ENCODE data around the gene CMYA5. TPM values are rescaled to one million over a fixed set of nuclear protein-coding genes. Genes with fewer than 3 reads are reported as not detected.

CMYA5 gene
- total and polyA plus RNA-seq, 11 donors, result 279 to 2,421 (median 983) TPM

- 59 to 77% (median 62%) methylated on average over 6 of the region's 6 CpGs for WGBS, 4 donors
- Histone ChIP-seq H3K4me3 (no peak overlapping the region), H3K4me1 (peaks cover 0 to 37% (median 18%) of the 10 kb centered on the region in 12 donors), H3K36me3 (no peaks in the 10 kb centered on the region), H3K9me3 (no peaks in the 10 kb centered on the region), H3K27me3 (no peaks in the 10 kb centered on the region), H3K27ac (peak overlapping the region in 4 of 12 donors; percentile 0 to 45 (median 10))
- intact Hi-C loops (cut with DNase I), result no loop called here
- peak in 1 of 5 donors; percentile 34 for DNase-seq
- TF ChIP-seq CTCF (IDR thresholded peaks at IDR 0.05), result no peak
- TF ChIP-seq POLR2A (IDR thresholded peaks at IDR 0.05), result no peak
- ATAC-seq, result peak in 1 of 4 donors; percentile 13
These were observed 148.3 kb downstream of the CMYA5 start for GRCh38 chr5:79837761-79838551.

DNA sequence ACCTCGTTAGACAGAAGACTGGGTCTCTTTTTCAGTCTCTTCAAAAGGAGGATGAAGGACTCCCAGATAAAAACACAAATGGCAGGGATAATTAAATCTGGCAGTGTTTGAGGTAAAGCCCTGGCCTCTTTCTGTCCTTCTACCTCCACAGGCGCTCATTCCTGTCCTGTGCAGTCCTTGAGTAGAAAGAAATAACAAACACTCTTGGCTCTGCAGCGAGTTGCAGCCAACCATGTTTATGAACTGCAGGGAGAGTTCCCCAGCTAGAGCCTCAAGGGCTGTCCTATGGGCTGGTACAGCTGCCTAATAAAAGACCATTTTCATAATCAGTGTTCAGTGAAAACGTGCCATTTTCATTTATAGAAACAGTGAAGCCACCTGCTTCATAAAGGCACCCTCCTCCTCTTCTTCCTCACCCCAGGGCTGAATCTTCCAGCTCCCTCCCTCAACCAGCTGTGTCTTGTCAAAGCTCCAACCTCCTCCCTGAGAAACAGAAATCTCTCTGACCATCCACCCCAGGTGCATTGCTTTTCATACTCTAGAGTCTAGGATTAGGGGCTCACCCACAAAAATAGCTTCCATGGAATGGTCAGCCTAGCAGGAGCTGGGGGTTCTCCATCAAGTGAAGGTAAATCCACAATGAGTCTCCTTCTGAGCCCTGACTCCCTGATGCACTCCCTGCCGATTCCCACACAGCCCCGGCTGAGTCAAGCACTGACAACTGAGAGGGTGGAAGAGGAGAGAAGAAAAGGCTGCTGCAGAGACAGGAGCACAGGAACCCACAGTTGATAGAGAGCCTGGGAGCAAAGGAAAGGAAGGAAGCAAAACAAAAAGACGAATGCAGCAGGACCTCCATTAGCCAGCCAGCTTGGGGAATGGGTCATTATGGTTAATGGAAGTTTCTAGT, 150.7 kb downstream of the CMYA5 start:
- DNase-seq, result peak in 1 of 5 donors; percentile 52
- Histone ChIP-seq H3K4me3 (peak overlapping the region in 2 of 12 donors; percentile 3 to 21), H3K27ac (peak overlapping the region in 6 of 12 donors; percentile 12 to 59 (median 56)), H3K36me3 (no peaks in the 10 kb centered on the region), H3K27me3 (no peaks in the 10 kb centered on the region), H3K4me1 (peaks cover 0 to 28% (median 9%) of the 10 kb centered on the region in 12 donors), H3K9me3 (no peaks in the 10 kb centered on the region)
- WGBS, 4 donors, result 59 to 68% (median 61%) methylated on average over 7 of the region's 7 CpGs
- intact Hi-C loops (cut with DNase I), result no loop called here
- ATAC-seq, result peak in 3 of 4 donors; percentile 46 to 74 (median 60)
- TF ChIP-seq CTCF (IDR thresholded peaks at IDR 0.05), result no peak
- TF ChIP-seq POLR2A (IDR thresholded peaks at IDR 0.05), result no peak

GRCh38 chr5:79841172-79841571, 151.5 kb downstream of the CMYA5 start:
- TF ChIP-seq POLR2A (IDR thresholded peaks at IDR 0.05) (no peak), CTCF (IDR thresholded peaks at IDR 0.05) (no peak)
- Histone ChIP-seq H3K4me3 (no peak overlapping the region), H3K27ac (peak overlapping the region in 6 of 12 donors; percentile 12 to 59 (median 56)), H3K9me3 (no peaks in the 10 kb centered on the region), H3K27me3 (no peaks in the 10 kb centered on the region), H3K4me1 (peaks cover 0 to 29% (median 9%) of the 10 kb centered on the region in 12 donors), H3K36me3 (no peaks in the 10 kb centered on the region)
- no peak for DNase-seq
- intact Hi-C loops (cut with DNase I), result no loop called here
- ATAC-seq, result no peak
